ENCODE data around the gene RAB17. TPM values are rescaled to one million over a fixed set of nuclear protein-coding genes. Genes with fewer than 3 reads are reported as not detected.

RAB17 gene
- total RNA-seq, 1 experiment from 2014 or later: 41.8 TPM

DNA sequence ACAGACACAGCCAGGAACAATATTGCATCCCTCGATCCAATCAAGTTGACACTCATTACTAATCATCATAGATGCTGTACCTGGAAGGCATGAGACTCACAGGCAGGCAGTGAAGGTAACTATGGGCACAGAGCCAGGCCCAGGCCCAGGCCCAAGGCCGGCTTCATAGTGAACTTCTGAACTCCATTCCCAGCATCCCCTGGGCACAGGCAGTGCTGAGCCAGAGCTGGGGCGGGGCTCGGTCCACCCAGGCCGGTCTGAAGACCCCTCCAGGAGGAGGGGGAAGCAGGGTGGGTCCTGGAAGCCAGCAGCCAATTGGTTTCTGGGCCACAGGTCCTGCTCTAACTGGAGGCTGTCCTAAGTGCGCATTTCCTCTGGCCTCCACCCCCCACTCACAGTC is 65.9 kb downstream of the RAB17 start:
- no peak overlapping the region for H2AFZ ChIP-seq (ENCODE audit: low read depth, low read length, poor library complexity, severe bottlenecking)
- no peaks in the 10 kb centered on the region for H3K9me3 ChIP-seq (ENCODE audit: control insufficient read depth in 1 of 2, insufficient read depth in 1 of 2, low read depth in 1 of 2, low read length in 2 of 2)
- peaks cover 19 to 43% of the 10 kb centered on the region in 2 experiments for H3K36me3 ChIP-seq (ENCODE audit: control insufficient read depth in 1 of 2, insufficient read depth in 2 of 2, low read length in 2 of 2)
- ATAC-seq: no peak
- no TSS peak for BruUV-seq (replicated peaks)
- H3K27ac ChIP-seq (ENCODE audit: low read depth, low read length): no peak overlapping the region
- intact Hi-C loops (cut with micrococcal nuclease): no loop called here
- no peak overlapping the region for H3K9ac ChIP-seq (ENCODE audit: low read length)
- H3K4me2 ChIP-seq (ENCODE audit: low read length): no peak overlapping the region
- no peaks in the 10 kb centered on the region for H3K27me3 ChIP-seq (ENCODE audit: insufficient read depth, low read length)
- no peaks in the 10 kb centered on the region for H3K79me2 ChIP-seq (ENCODE audit: insufficient read depth, low read length)
- POLR2A ChIA-PET: no interaction called here
- no peaks in the 10 kb centered on the region for H3K9me2 ChIP-seq (ENCODE audit: insufficient read depth)
- no peaks in the 10 kb centered on the region for H3K4me1 ChIP-seq (ENCODE audit: control insufficient read depth in 1 of 2, insufficient read depth in 2 of 2, low read length in 2 of 2)
- no peaks in the 10 kb centered on the region for H4K20me1 ChIP-seq (ENCODE audit: insufficient read depth)
- RAD21 ChIA-PET (ENCODE audit: low non-redundant PET in 1 of 2, low total read pairs in 2 of 2, uncharacterized antibody in 2 of 2, unreplicated experiment in 2 of 2): no interaction called here
- CTCF ChIA-PET: no interaction called here
- no peak overlapping the region for H3K4me3 ChIP-seq (replicated peaks in 1 of 2; ENCODE audit: low read depth in 1 of 2, low read length in 2 of 2)
- no peak for DNase-seq (ENCODE audit: low read depth, low spot score)
- no peak for TF ChIP-seq FOSL1 (IDR thresholded peaks at IDR 0.05; ENCODE audit: low read depth)
- no peak for TF ChIP-seq POLR2A (IDR thresholded peaks at IDR 0.05; ENCODE audit: borderline replicate concordance, extremely low read depth, insufficient read depth, insufficient read length)
- TF ChIP-seq SIN3A (IDR thresholded peaks at IDR 0.05; ENCODE audit: low read depth): no peak
- no peak for TF ChIP-seq CTCF (IDR thresholded peaks at IDR 0.05 in 2 of 3, conservative IDR thresholded peaks at IDR 0.05 in 1 of 3; ENCODE audit: borderline replicate concordance in 1 of 3, insufficient read depth in 1 of 3, low read depth in 2 of 3, low read length in 2 of 3)
- no peak for TF ChIP-seq ELF1 (IDR thresholded peaks at IDR 0.05; ENCODE audit: borderline replicate concordance, low read depth)
- no peak for TF ChIP-seq YY1 (IDR thresholded peaks at IDR 0.05; ENCODE audit: extremely low read depth, insufficient replicate concordance, low read depth, low read length)
- no peak for TF ChIP-seq ATF3 (IDR thresholded peaks at IDR 0.05)
- no peak for TF ChIP-seq ZNF274 (IDR thresholded peaks at IDR 0.05; ENCODE audit: low read depth, low read length)
- no peak for TF ChIP-seq EZH2 (IDR thresholded peaks at IDR 0.05)
- TF ChIP-seq CBX3 (IDR thresholded peaks at IDR 0.05; ENCODE audit: low read depth): no peak
- no peak for TF ChIP-seq SP1 (IDR thresholded peaks at IDR 0.05; ENCODE audit: low read depth)
- no peak for TF ChIP-seq SRF (IDR thresholded peaks at IDR 0.05; ENCODE audit: low read depth)
- TF ChIP-seq EZH2phosphoT487 (IDR thresholded peaks at IDR 0.05; ENCODE audit: borderline replicate concordance): no peak
- TF ChIP-seq EGR1 (IDR thresholded peaks at IDR 0.05; ENCODE audit: low read depth): no peak
- TF ChIP-seq ZFX (IDR thresholded peaks at IDR 0.05): no peak

Other genes starting within 250 kb of the RAB17 start
- 1.2 TPM for gene COL6A3, start 176.6 kb downstream of the RAB17 start, total RNA-seq (2021; ENCODE audit: unreplicated experiment)
- 81.4 TPM for gene MLPH, start 103.5 kb downstream of the RAB17 start, total RNA-seq (2021; ENCODE audit: unreplicated experiment)
- gene PRLH, start 24.2 kb downstream of the RAB17 start, total RNA-seq (2021; ENCODE audit: unreplicated experiment): not detected
- gene LRRFIP1, start 36.9 kb upstream of the RAB17 start, total RNA-seq (2021; ENCODE audit: unreplicated experiment): 76.9 TPM
- 0.54 TPM for gene RBM44, start 208.0 kb upstream of the RAB17 start, total RNA-seq (2021; ENCODE audit: unreplicated experiment)